ENCODE results near the gene TNFRSF21. TPM values are rescaled to one million over a fixed set of nuclear protein-coding genes. Genes with fewer than 3 reads are reported as not detected.

The TNFRSF21 gene
- total and polyA plus RNA-seq, 10 of the 15 experiments (the other 5 are each of a cell fraction or from before 2014, with no cell fraction given) = 0.09 to 1.0 (median 0.27) TPM

DNA sequence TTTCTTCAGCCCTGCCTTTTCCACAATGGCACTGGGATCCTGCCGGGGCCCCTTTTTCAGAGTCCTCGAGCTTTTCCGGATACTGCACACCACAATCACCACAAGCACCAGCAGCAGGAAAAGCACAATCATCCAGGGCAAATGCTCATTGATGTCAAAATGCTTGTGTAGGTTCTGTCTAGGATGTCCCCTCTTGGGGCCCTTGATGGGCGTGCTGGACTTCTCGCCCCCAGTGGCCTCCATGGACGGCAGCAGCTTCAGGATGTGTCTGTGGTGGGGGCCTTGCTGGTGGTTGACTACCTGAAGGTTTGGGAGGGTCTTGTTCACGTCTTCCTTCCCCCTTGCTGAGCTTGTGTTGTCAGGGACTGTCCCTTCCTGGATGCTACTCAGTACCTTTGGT is 25.7 kb downstream of the TNFRSF21 start:
- Histone ChIP-seq H2AFZ (ENCODE audit: control insufficient read depth, low read depth, low read length) (no peak overlapping the region), H3K4me3 (no peak overlapping the region), H3K36me3 (ENCODE audit: control insufficient read depth in 2 of 2, insufficient read depth in 2 of 2, low read length in 1 of 2) (no peaks in the 10 kb centered on the region), H3K9me3 (replicated peaks; ENCODE audit: control insufficient read depth, insufficient read depth, low read length) (no peaks in the 10 kb centered on the region), H3K27ac (ENCODE audit: control insufficient read depth, insufficient read depth) (no peak overlapping the region), H3K9ac (ENCODE audit: control insufficient read depth, insufficient read depth, low read length) (no peak overlapping the region), H3K4me2 (ENCODE audit: control insufficient read depth, insufficient read depth) (no peak overlapping the region), H4K20me1 (ENCODE audit: control insufficient read depth, insufficient read depth) (no peaks in the 10 kb centered on the region), H3K79me2 (ENCODE audit: control insufficient read depth, insufficient read depth, low read length) (no peaks in the 10 kb centered on the region), H3K4me1 (ENCODE audit: control insufficient read depth, insufficient read depth, low read length) (no peaks in the 10 kb centered on the region), H3K27me3 (replicated peaks in 1 of 2; ENCODE audit: control insufficient read depth in 2 of 2, insufficient read depth in 2 of 2, low read length in 1 of 2) (no peaks in the 10 kb centered on the region)
- ChIA-PET CTCF (no interaction called here), RAD21 (ENCODE audit: unreplicated experiment) (no interaction called here), POLR2A (no interaction called here), SMC1A (ENCODE audit: uncharacterized antibody, unreplicated experiment) (no interaction called here)
- ATAC-seq = no peak
- no TSS peak for BruUV-seq (replicated peaks)
- intact Hi-C loops (cut with micrococcal nuclease; ENCODE audit: unreplicated experiment) (no loop called here), in situ Hi-C loops (cut with MboI) (no loop called here)
- 48% methylated on average over 7 of the region's 7 CpGs for WGBS (ENCODE audit: insufficient coverage, insufficient replicate concordance, low lambda C conversion rate, missing lambda C conversion rate)
- FAIRE-seq = no peak
- DNase-seq (ENCODE audit: low read depth, low spot score) = no peak
- TF ChIP-seq HDAC2 (IDR thresholded peaks at IDR 0.05) (no peak), ELK1 (IDR thresholded peaks at IDR 0.05; ENCODE audit: low read depth, low read length) (no peak), GATAD2B (conservative IDR thresholded peaks at IDR 0.05; ENCODE audit: low read depth) (no peak), SMAD5 (IDR thresholded peaks at IDR 0.05; ENCODE audit: low read depth) (no peak), CBFB (IDR thresholded peaks at IDR 0.05; ENCODE audit: low read depth) (no peak), RFX5 (IDR thresholded peaks at IDR 0.05; ENCODE audit: low read depth, low read length) (no peak), EP300 (IDR thresholded peaks at IDR 0.05; ENCODE audit: borderline replicate concordance in 1 of 2, control insufficient read depth in 1 of 2, low read depth in 2 of 2, low read length in 2 of 2) (no peak), FOS (IDR thresholded peaks at IDR 0.05; ENCODE audit: borderline replicate concordance, extremely low read depth, insufficient read length) (no peak), RCOR1 (conservative IDR thresholded peaks at IDR 0.05; ENCODE audit: low read depth, low read length) (no peak), RUNX3 (IDR thresholded peaks at IDR 0.05; ENCODE audit: low read length) (no peak), YY1 (IDR thresholded peaks at IDR 0.05; ENCODE audit: low read depth, low read length) (no peak), FOXK2 (IDR thresholded peaks at IDR 0.05) (no peak), PBX3 (IDR thresholded peaks at IDR 0.05; ENCODE audit: insufficient replicate concordance, low read depth, low read length) (no peak), IRF4 (IDR thresholded peaks at IDR 0.05; ENCODE audit: low read depth, low read length) (no peak)
- TF ChIP-seq, protein P1, sequence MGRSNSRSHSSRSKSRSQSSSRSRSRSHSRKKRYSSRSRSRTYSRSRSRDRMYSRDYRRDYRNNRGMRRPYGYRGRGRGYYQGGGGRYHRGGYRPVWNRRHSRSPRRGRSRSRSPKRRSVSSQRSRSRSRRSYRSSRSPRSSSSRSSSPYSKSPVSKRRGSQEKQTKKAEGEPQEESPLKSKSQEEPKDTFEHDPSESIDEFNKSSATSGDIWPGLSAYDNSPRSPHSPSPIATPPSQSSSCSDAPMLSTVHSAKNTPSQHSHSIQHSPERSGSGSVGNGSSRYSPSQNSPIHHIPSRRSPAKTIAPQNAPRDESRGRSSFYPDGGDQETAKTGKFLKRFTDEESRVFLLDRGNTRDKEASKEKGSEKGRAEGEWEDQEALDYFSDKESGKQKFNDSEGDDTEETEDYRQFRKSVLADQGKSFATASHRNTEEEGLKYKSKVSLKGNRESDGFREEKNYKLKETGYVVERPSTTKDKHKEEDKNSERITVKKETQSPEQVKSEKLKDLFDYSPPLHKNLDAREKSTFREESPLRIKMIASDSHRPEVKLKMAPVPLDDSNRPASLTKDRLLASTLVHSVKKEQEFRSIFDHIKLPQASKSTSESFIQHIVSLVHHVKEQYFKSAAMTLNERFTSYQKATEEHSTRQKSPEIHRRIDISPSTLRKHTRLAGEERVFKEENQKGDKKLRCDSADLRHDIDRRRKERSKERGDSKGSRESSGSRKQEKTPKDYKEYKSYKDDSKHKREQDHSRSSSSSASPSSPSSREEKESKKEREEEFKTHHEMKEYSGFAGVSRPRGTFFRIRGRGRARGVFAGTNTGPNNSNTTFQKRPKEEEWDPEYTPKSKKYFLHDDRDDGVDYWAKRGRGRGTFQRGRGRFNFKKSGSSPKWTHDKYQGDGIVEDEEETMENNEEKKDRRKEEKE (IDR thresholded peaks at IDR 0.05) = no peak
- TF ChIP-seq, protein P2, sequence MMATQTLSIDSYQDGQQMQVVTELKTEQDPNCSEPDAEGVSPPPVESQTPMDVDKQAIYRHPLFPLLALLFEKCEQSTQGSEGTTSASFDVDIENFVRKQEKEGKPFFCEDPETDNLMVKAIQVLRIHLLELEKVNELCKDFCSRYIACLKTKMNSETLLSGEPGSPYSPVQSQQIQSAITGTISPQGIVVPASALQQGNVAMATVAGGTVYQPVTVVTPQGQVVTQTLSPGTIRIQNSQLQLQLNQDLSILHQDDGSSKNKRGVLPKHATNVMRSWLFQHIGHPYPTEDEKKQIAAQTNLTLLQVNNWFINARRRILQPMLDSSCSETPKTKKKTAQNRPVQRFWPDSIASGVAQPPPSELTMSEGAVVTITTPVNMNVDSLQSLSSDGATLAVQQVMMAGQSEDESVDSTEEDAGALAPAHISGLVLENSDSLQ (IDR thresholded peaks at IDR 0.05) = no peak
- TF ChIP-seq, protein P3, sequence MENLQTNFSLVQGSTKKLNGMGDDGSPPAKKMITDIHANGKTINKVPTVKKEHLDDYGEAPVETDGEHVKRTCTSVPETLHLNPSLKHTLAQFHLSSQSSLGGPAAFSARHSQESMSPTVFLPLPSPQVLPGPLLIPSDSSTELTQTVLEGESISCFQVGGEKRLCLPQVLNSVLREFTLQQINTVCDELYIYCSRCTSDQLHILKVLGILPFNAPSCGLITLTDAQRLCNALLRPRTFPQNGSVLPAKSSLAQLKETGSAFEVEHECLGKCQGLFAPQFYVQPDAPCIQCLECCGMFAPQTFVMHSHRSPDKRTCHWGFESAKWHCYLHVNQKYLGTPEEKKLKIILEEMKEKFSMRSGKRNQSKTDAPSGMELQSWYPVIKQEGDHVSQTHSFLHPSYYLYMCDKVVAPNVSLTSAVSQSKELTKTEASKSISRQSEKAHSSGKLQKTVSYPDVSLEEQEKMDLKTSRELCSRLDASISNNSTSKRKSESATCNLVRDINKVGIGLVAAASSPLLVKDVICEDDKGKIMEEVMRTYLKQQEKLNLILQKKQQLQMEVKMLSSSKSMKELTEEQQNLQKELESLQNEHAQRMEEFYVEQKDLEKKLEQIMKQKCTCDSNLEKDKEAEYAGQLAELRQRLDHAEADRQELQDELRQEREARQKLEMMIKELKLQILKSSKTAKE (IDR thresholded peaks at IDR 0.05; ENCODE audit: low read depth, poor library complexity, severe bottlenecking) = no peak
